ENCODE results near the gene CRAMP1. TPM values are rescaled to one million over a fixed set of nuclear protein-coding genes. Genes with fewer than 3 reads are reported as not detected.
"Not testable (repeated sequence)": the region's sequence is repeated elsewhere in the genome, so short reads cannot be mapped to it uniquely, and the experiment has no call there.

The CRAMP1 gene
- total RNA-seq, 1 donor from 2014 or later, result 6.9 TPM

GRCh38 chr16:1707193-1707790 lies 95.1 kb downstream of the CRAMP1 start:
- DNase-seq (ENCODE audit: low spot score) (no peak), ATAC-seq (peak; percentile 1)

GRCh38 chr16:1708083-1708767 lies 96.1 kb downstream of the CRAMP1 start:
- ATAC-seq, result no peak
- DNase-seq (ENCODE audit: low spot score), result no peak

- DNase-seq (ENCODE audit: low spot score) (no peak), ATAC-seq (no peak)
Observed at GRCh38 chr16:1708768-1709180, 96.6 kb downstream of the CRAMP1 start.

- no peak for ATAC-seq
Observed at GRCh38 chr16:1709356-1709755, 97.2 kb downstream of the CRAMP1 start.

GRCh38 chr16:1710811-1711507 lies 98.8 kb downstream of the CRAMP1 start:
- no peak for ATAC-seq

More at GRCh38 chr16:1709356-1709755, 97.2 kb downstream of the CRAMP1 start:
- DNase-seq (ENCODE audit: low spot score), result no peak

GRCh38 chr16:1712791-1713261 lies 100.7 kb downstream of the CRAMP1 start:
- DNase-seq (ENCODE audit: low spot score), result no peak
- ATAC-seq, result no peak

More at GRCh38 chr16:1710811-1711507, 98.8 kb downstream of the CRAMP1 start:
- DNase-seq (ENCODE audit: low spot score), result no peak

GRCh38 chr16:1713331-1713730 lies 101.2 kb downstream of the CRAMP1 start:
- ATAC-seq (no peak), DNase-seq (ENCODE audit: low spot score) (no peak)

GRCh38 chr16:1713933-1714332 lies 101.8 kb downstream of the CRAMP1 start:
- DNase-seq (ENCODE audit: low spot score) (no peak), ATAC-seq (no peak)

- ATAC-seq (peak; percentile 64), DNase-seq (ENCODE audit: low spot score) (no peak)
Observed at GRCh38 chr16:1715220-1715619, 103.1 kb downstream of the CRAMP1 start.

GRCh38 chr16:1718236-1718635 lies 106.1 kb downstream of the CRAMP1 start:
- not testable (repeated sequence) for ATAC-seq; DNase-seq (ENCODE audit: low spot score)

GRCh38 chr16:1719559-1720229 lies 107.5 kb downstream of the CRAMP1 start:
- ATAC-seq, result peak; percentile 59
- not testable (repeated sequence) for DNase-seq (ENCODE audit: low spot score)

GRCh38 chr16:1721372-1721771 lies 109.2 kb downstream of the CRAMP1 start:
- ATAC-seq (no peak), DNase-seq (ENCODE audit: low spot score) (no peak)

GRCh38 chr16:1723450-1724147 lies 111.4 kb downstream of the CRAMP1 start:
- DNase-seq (ENCODE audit: low spot score), result no peak

GRCh38 chr16:1724491-1724890 lies 112.3 kb downstream of the CRAMP1 start:
- ATAC-seq, result no peak
- DNase-seq (ENCODE audit: low spot score), result no peak

More at GRCh38 chr16:1723450-1724147, 111.4 kb downstream of the CRAMP1 start:
- ATAC-seq, result peak; percentile 80

- ATAC-seq, result no peak
- no peak for DNase-seq (ENCODE audit: low spot score)
Observed at GRCh38 chr16:1726661-1727502, 114.7 kb downstream of the CRAMP1 start.
